Neural progenitor cell (in vitro differentiated cells): Measurements from ENCODE around the gene POU2AF2. TPM values are rescaled to one million over a fixed set of nuclear protein-coding genes. Genes with fewer than 3 reads are reported as not detected.

Experiments
- DNase-seq: peaks from one replicate; pipeline ENCODE4 v3.0.0-alpha.2; 2016; ENCODE audit warnings: low spot score
- H2AFZ ChIP-seq: fragments of 200-600 bp; sonication (generic); replicated peaks from 2 replicates; pipeline ENCODE4 v1.6.1; 2016; ENCODE audit warnings: antibody characterized with exemption
- H3F3A ChIP-seq: fragments of 200-600 bp; sonication (generic); 2 replicates; pipeline ENCODE4 v1.6.1; 2016; ENCODE audit warnings: antibody characterized with exemption, low read depth
- H3K27ac ChIP-seq: fragments of 200-600 bp; sonication (generic); 2 replicates; pipeline ENCODE4 v1.5.1; 2016; ENCODE audit warnings: mild to moderate bottlenecking
- H3K27me3 ChIP-seq: fragments of 200-600 bp; sonication (generic); 2 replicates; pipeline ENCODE4 v1.6.1; 2016; ENCODE audit warnings: mild to moderate bottlenecking, moderate library complexity
- H3K36me3 ChIP-seq: fragments of 200-600 bp; sonication (generic); 2 replicates; pipeline ENCODE4 v1.5.1; 2016
- H3K4me1 ChIP-seq: fragments of 200-600 bp; sonication (generic); 2 replicates; pipeline ENCODE4 v1.6.1; 2016; ENCODE audit warnings: mixed run types
- H3K4me2 ChIP-seq: fragments of 200-600 bp; sonication (generic); 2 replicates; pipeline ENCODE4 v1.6.1; 2016
- H3K4me3 ChIP-seq: fragments of 200-600 bp; sonication (generic); 2 replicates; pipeline ENCODE4 v1.5.1; 2016
- H3K79me2 ChIP-seq: fragments of 200-600 bp; sonication (generic); 2 replicates; pipeline ENCODE4 v1.6.1; 2016; ENCODE audit warnings: low read depth
- H3K9ac ChIP-seq: fragments of 200-600 bp; sonication (generic); 2 replicates; pipeline ENCODE4 v1.6.1; 2016
- H3K9me3 ChIP-seq: fragments of 200-600 bp; sonication (generic); 2 replicates; pipeline ENCODE4 v1.5.1; 2016; ENCODE audit warnings: low read depth
- H4K20me1 ChIP-seq: fragments of 200-600 bp; sonication (generic); 2 replicates; pipeline ENCODE4 v1.6.1; 2016; ENCODE audit warnings: low read depth
- H3K27ac Mint-ChIP-seq: 3 replicates; pipeline ENCODE4 v1.8.0; 2021; ENCODE audit warnings: mixed read lengths
- H3K27me3 Mint-ChIP-seq: 2 replicates; pipeline ENCODE4 v1.8.0; 2022; ENCODE audit warnings: low read depth, mild to moderate bottlenecking, inconsistent platforms, moderate library complexity, mixed read lengths; ENCODE audit not compliant: insufficient read depth
- H3K36me3 Mint-ChIP-seq: 3 replicates; pipeline ENCODE4 v1.8.0; 2021; ENCODE audit warnings: mixed read lengths
- H3K4me1 Mint-ChIP-seq: 3 replicates; pipeline ENCODE4 v1.8.0; 2021; ENCODE audit warnings: mixed read lengths
- H3K4me3 Mint-ChIP-seq: 3 replicates; pipeline ENCODE4 v1.8.0; 2021; ENCODE audit warnings: mild to moderate bottlenecking, moderate library complexity, mixed read lengths
- H3K9me3 Mint-ChIP-seq: 3 replicates; pipeline ENCODE4 v1.8.0; 2020; ENCODE audit warnings: mixed read lengths
- CTCF ChIP-seq: fragments of 200-600 bp; sonication (generic); IDR thresholded peaks from 2 replicates; pipeline ENCODE4 v1.5.1; 2017; ENCODE audit warnings: antibody characterized with exemption, mild to moderate bottlenecking
- EZH2 ChIP-seq: fragments of 200-600 bp; sonication (generic); IDR thresholded peaks from 2 replicates; pipeline ENCODE4 v1.6.1; 2017; ENCODE audit warnings: antibody characterized with exemption, mild to moderate bottlenecking, moderate library complexity
- EZH2phosphoT487 ChIP-seq: fragments of 200-600 bp; sonication (generic); IDR thresholded peaks from 2 replicates; pipeline ENCODE4 v1.6.1; 2017; ENCODE audit warnings: antibody characterized with exemption
- total RNA-seq: library from RNA; depleted of rRNA; stranded (reverse); fragments of >200 nt; gene quantifications from 2 replicates; pipeline ENCODE4 v1.2.3, GENCODE V29; 2015; ENCODE audit warnings: low replicate concordance

Gene POU2AF2
- total RNA-seq, 1 donor from 2014 or later = not detected

GRCh38 chr11:111225881-111226280 lies 19.6 kb upstream of the POU2AF2 start:
- H3K36me3 Mint-ChIP-seq = no peaks in the 10 kb centered on the region

GRCh38 chr11:111229604-111230003 lies 15.9 kb upstream of the POU2AF2 start:
- H3K27me3 ChIP-seq = no peaks in the 10 kb centered on the region
- TF ChIP-seq EZH2phosphoT487 = no peak
- TF ChIP-seq EZH2 = no peak
- no peak for TF ChIP-seq CTCF
- H3K9ac ChIP-seq = no peak overlapping the region
- no peak overlapping the region for H3K4me2 ChIP-seq
- H3K9me3 Mint-ChIP-seq = peaks cover 10% of the 10 kb centered on the region
- H3K4me1 ChIP-seq = no peaks in the 10 kb centered on the region
- H2AFZ ChIP-seq = no peak overlapping the region
- H3K36me3 Mint-ChIP-seq = no peaks in the 10 kb centered on the region
- no peaks in the 10 kb centered on the region for H3K36me3 ChIP-seq
- DNase-seq = no peak
- H3K79me2 ChIP-seq = no peaks in the 10 kb centered on the region
- H3K27ac ChIP-seq = no peak overlapping the region
- H3K9me3 ChIP-seq = no peaks in the 10 kb centered on the region
- H4K20me1 ChIP-seq = no peaks in the 10 kb centered on the region
- no peak overlapping the region for H3K27ac Mint-ChIP-seq
- H3K4me3 Mint-ChIP-seq = no peak overlapping the region
- H3K4me3 ChIP-seq = no peak overlapping the region
- no peaks in the 10 kb centered on the region for H3F3A ChIP-seq
- no peaks in the 10 kb centered on the region for H3K4me1 Mint-ChIP-seq
- H3K27me3 Mint-ChIP-seq = peaks cover 7% of the 10 kb centered on the region

More at GRCh38 chr11:111225881-111226280, 19.6 kb upstream of the POU2AF2 start:
- H3K4me3 Mint-ChIP-seq = no peak overlapping the region
- no peaks in the 10 kb centered on the region for H4K20me1 ChIP-seq
- no peak overlapping the region for H3K27ac Mint-ChIP-seq
- TF ChIP-seq EZH2 = no peak
- no peak for TF ChIP-seq CTCF
- TF ChIP-seq EZH2phosphoT487 = no peak
- DNase-seq = no peak
- no peak overlapping the region for H3K4me2 ChIP-seq
- peaks cover 3% of the 10 kb centered on the region for H3K27me3 Mint-ChIP-seq
- no peaks in the 10 kb centered on the region for H3K9me3 ChIP-seq
- H3K27me3 ChIP-seq = no peaks in the 10 kb centered on the region
- H3K79me2 ChIP-seq = no peaks in the 10 kb centered on the region
- no peak overlapping the region for H3K4me3 ChIP-seq
- no peak overlapping the region for H2AFZ ChIP-seq
- H3K4me1 Mint-ChIP-seq = no peaks in the 10 kb centered on the region
- H3K9me3 Mint-ChIP-seq = peaks cover 10% of the 10 kb centered on the region
- H3F3A ChIP-seq = no peaks in the 10 kb centered on the region
- no peak overlapping the region for H3K27ac ChIP-seq
- H3K36me3 ChIP-seq = no peaks in the 10 kb centered on the region
- no peaks in the 10 kb centered on the region for H3K4me1 ChIP-seq
- no peak overlapping the region for H3K9ac ChIP-seq

- Mint-ChIP-seq H3K4me1 (no peaks in the 10 kb centered on the region), H3K4me3 (no peak overlapping the region), H3K36me3 (no peaks in the 10 kb centered on the region), H3K9me3 (peaks cover 7% of the 10 kb centered on the region), H3K27me3 (peaks cover 7% of the 10 kb centered on the region), H3K27ac (no peak overlapping the region)
- no peak overlapping the region for H3K9ac ChIP-seq
- no peak overlapping the region for H3K27ac ChIP-seq
- H4K20me1 ChIP-seq = no peaks in the 10 kb centered on the region
- H3K79me2 ChIP-seq = no peaks in the 10 kb centered on the region
- TF ChIP-seq EZH2phosphoT487 (no peak), CTCF (no peak), EZH2 (no peak)
- H3K9me3 ChIP-seq = no peaks in the 10 kb centered on the region
- no peak for DNase-seq
- no peak overlapping the region for H3K4me2 ChIP-seq
- no peak overlapping the region for H2AFZ ChIP-seq
- H3K4me1 ChIP-seq = no peaks in the 10 kb centered on the region
- H3F3A ChIP-seq = no peaks in the 10 kb centered on the region
- no peak overlapping the region for H3K4me3 ChIP-seq
- H3K36me3 ChIP-seq = no peaks in the 10 kb centered on the region
- H3K27me3 ChIP-seq = no peaks in the 10 kb centered on the region
These were observed 15.4 kb upstream of the POU2AF2 start for GRCh38 chr11:111230122-111230465.
